ENCODE data around the gene APEX1.
A peak's percentile ranks its signal among the peaks of the same experiment; 100 is the strongest.

APEX1 gene

DNA sequence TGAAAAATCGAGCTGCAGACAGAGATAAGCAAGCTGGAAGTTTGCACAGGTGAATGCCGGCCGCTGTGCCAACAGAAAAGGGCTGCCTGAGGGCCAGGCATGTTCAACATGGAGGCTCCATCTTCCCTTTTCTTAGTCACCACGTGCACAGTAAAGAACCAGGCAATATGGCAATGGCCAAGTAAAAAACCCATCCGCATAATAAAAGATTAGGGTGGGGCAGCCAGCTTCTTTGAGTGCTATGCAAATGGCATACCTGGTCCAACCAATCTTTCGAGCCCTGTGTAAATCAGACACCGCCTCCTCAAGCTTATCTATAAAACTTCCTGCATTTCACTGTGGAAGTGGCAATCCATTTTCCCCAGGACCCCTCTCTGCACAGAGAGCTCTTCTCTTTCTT is 30.9 kb downstream of the APEX1 start:
- H3K27ac ChIP-seq = 0 out of 2 replicates have a peak overlapping the region, but pooled peaks have one; percentile 8
- no peak for TF ChIP-seq ZFX (IDR thresholded peaks at IDR 0.05; ENCODE audit: borderline replicate concordance)
- TF ChIP-seq, protein P1, sequence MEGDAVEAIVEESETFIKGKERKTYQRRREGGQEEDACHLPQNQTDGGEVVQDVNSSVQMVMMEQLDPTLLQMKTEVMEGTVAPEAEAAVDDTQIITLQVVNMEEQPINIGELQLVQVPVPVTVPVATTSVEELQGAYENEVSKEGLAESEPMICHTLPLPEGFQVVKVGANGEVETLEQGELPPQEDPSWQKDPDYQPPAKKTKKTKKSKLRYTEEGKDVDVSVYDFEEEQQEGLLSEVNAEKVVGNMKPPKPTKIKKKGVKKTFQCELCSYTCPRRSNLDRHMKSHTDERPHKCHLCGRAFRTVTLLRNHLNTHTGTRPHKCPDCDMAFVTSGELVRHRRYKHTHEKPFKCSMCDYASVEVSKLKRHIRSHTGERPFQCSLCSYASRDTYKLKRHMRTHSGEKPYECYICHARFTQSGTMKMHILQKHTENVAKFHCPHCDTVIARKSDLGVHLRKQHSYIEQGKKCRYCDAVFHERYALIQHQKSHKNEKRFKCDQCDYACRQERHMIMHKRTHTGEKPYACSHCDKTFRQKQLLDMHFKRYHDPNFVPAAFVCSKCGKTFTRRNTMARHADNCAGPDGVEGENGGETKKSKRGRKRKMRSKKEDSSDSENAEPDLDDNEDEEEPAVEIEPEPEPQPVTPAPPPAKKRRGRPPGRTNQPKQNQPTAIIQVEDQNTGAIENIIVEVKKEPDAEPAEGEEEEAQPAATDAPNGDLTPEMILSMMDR (IDR thresholded peaks at IDR 0.05) = no peak

DNA sequence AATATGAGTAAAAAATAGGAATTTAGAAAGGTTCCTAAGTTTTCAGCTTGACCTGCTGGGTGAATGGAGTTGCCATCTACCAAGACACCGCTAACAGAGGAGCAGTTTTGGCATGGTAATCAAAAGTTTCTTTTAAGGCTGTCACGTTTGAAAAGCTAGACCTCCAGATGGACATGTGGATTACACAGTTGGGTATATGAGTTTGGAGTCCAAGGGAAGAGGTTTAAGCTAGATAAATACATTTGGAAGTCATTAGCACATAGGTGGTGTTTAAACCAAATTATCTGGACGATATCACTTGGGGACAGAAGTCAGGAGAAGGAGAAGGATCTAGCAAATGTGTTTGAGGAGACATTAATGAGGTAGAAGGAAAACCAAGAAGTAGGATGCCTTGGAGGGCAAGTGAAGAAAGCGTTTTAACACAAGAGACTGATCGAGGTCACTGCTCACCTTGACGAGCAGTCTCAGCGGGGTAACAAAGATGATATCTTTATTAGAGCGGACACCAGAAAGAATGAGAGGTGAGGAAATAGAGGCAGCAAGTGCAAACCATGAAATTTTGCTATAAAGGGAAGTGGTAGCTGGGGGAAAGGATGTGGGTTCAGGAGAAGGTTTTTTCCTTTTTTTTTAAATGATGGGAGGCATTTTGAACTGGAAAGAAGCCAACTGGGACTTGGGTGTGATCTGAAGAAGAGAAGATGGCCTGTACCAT is 31.8 kb downstream of the APEX1 start:
- no peak for TF ChIP-seq ZFX (IDR thresholded peaks at IDR 0.05; ENCODE audit: borderline replicate concordance)
- TF ChIP-seq, protein P1 (IDR thresholded peaks at IDR 0.05) = no peak
- no peak overlapping the region for H3K27ac ChIP-seq

DNA sequence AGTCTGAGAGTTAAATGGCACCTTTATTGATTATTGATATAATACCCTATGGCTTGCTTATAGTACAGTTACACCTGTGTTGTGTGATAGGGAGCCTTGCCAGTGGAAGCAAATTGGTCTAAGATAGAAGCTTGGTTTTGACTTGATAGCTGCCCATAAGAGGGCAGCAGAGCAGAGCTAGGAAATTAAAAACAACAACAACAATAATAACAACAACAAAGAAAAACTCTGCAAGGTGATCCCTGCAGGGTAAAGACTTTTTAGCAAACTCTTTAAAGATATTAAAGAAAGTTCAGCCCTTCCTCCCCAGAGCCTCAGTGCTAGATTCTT is 32.3 kb downstream of the APEX1 start:
- no peak for TF ChIP-seq ZFX (IDR thresholded peaks at IDR 0.05; ENCODE audit: borderline replicate concordance)
- TF ChIP-seq, protein P1 (IDR thresholded peaks at IDR 0.05) = 0 out of 2 replicates have a peak, but pooled peaks have one; percentile 20
- H3K27ac ChIP-seq = no peak overlapping the region

DNA sequence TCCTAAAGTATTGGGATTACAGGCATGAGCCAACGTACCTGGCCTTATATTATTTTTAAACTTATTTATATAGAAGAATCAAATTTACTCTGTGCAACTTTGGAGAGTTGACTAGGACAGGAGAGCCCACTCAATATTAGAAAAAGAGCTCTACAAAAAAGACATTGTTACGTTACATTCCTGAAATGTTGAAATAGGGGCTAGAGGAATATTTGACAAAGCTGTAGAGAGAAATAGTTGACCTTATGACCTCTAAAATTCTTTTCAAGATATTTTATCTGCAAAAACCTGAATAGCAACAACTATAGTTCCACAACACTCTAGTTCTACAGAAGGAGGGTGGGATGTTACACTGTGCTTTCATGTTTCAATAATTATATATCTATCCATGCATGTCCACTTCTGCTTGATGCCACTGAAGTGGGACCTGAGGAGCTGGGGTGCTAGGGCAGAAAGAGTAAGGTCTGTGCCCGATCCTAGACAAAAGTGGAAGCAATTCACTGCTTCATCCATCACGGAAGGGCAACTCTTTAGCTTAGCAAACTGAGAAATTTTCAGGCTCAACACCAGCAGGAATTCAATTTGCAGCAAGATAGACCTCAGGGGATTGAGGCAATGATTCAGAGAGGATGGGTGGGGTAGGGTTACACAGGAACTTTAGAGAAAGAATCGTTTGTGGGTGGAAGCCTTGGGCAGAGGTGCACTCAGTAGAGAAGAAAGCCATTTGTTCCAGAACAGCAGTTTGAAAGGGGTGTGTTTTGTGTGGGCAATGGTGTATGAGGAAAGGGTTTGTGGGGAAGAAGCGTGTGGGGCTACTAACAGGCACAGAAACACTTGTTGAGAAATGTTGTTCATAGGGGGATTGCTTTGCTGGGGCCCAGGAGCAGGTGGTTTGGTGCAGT is 34.3 kb downstream of the APEX1 start:
- no peak for TF ChIP-seq ZFX (IDR thresholded peaks at IDR 0.05; ENCODE audit: borderline replicate concordance)
- TF ChIP-seq, protein P1 (IDR thresholded peaks at IDR 0.05) = no peak
- no peak overlapping the region for H3K27ac ChIP-seq

DNA sequence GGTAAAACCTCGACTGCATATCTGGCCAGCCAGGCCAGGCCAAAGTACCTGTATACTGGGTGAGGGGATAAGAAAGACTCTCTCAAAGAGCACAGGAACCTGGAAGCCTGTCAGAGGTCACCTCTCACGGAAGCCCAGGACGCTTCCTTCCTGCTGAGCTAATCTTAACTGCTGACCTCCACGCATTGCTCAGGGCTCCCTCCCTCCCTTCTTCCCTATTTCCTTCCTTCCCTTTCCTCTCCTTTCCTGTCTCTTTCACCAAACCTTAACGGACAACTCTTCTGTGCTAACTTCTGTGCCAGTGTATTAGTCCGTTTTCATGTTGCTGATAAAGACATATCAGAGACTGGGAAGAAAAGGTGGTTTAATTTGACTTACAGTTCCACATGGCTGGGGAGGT is 35.5 kb downstream of the APEX1 start:
- TF ChIP-seq ZFX (IDR thresholded peaks at IDR 0.05; ENCODE audit: borderline replicate concordance) = no peak
- TF ChIP-seq, protein P1 (IDR thresholded peaks at IDR 0.05) = no peak
- H3K27ac ChIP-seq = no peak overlapping the region

DNA sequence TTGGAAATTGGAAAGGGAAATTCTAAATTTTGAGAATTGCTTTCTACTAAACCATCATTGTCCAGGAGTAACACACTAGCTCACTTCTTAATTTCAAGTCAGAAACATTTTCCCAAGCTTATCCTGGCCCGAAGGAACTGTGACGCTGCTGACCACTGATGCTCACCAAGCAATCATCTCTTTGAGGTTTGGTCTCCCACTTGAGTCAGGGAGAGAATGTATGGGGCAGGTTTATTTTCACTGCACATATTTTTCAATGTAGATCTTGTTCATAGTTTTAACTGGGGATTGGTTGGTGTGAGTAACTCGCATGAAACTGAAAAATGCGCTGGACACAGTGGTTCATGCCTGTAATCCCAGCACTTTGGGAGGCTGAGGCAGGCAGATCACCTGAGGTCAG is 37.5 kb downstream of the APEX1 start:
- TF ChIP-seq ZFX (IDR thresholded peaks at IDR 0.05; ENCODE audit: borderline replicate concordance) = no peak
- TF ChIP-seq, protein P1 (IDR thresholded peaks at IDR 0.05) = no peak
- H3K27ac ChIP-seq = no peak overlapping the region

DNA sequence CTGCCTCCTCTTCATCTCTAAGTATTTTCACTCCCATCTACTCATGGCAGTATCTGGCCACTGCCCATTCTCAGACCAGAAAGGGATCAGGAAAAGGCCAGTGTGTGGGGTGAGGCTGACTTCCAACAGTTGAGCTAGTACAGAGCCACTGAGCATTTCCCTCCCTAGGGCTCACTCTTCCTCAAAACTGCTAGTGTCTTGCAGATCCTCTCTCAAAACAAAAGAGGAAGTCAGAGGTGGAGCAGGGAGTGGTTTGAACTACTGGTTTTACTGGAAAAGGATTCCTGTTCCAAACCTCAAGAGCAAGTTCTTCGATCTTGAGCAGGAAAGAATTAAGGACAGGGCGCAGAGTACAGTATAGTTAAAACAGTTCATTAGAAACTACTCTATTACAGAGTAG is 38.6 kb downstream of the APEX1 start:
- TF ChIP-seq, protein P1 (IDR thresholded peaks at IDR 0.05) = no peak
- TF ChIP-seq ZFX (IDR thresholded peaks at IDR 0.05; ENCODE audit: borderline replicate concordance) = no peak
- H3K27ac ChIP-seq = no peak overlapping the region

Measured in 22Rv1 (cell line).